H1 (cell line): ENCODE results near the gene COBLL1.

Experiments used
- ATF3 ChIP-seq: IDR thresholded peaks from 2 replicates; pipeline ENCODE4 v1.6.1; 2011; ENCODE audit warnings: low read depth, mild to moderate bottlenecking, low read length; ENCODE audit not compliant: insufficient read depth
- EGR1 ChIP-seq: IDR thresholded peaks from 2 replicates; pipeline ENCODE4 v1.6.1; 2011; ENCODE audit warnings: low read depth, low read length, borderline replicate concordance
- EZH2 ChIP-seq: fragments of 200-600 bp; sonication (generic); IDR thresholded peaks from 2 replicates; pipeline ENCODE4 v1.7.1; 2012; ENCODE audit warnings: low read depth, mild to moderate bottlenecking, moderate library complexity, low read length, inconsistent platforms; ENCODE audit not compliant: severe bottlenecking
- POLR2A ChIP-seq, 2 experiments: IDR thresholded peaks; 1 replicate in 1 of 2; 2 replicates in 1 of 2; pipeline ENCODE4 v1.6.1; 2011; ENCODE audit warnings: low read depth in 2 of 2, low read length in 2 of 2, mild to moderate bottlenecking in 2 of 2; ENCODE audit errors: control extremely low read depth in 1 of 2
- POLR2AphosphoS5 ChIP-seq: IDR thresholded peaks from 2 replicates; pipeline ENCODE4 v1.6.1; 2011; ENCODE audit warnings: low read depth, low read length
- RFX5 ChIP-seq: IDR thresholded peaks from 2 replicates; pipeline ENCODE4 v1.6.1; 2011; ENCODE audit warnings: low read depth, low read length, improper control_type of control experiment, borderline replicate concordance
- RXRA ChIP-seq: IDR thresholded peaks from 2 replicates; pipeline ENCODE4 v1.6.1; 2011; ENCODE audit warnings: low read depth, mild to moderate bottlenecking, low read length, moderate library complexity; ENCODE audit not compliant: insufficient read depth
- SP2 ChIP-seq: IDR thresholded peaks from 2 replicates; pipeline ENCODE4 v1.6.1; 2012; ENCODE audit warnings: mild to moderate bottlenecking, low read length, inconsistent platforms
- TCF12 ChIP-seq: IDR thresholded peaks from 2 replicates; pipeline ENCODE4 v1.6.1; 2011; ENCODE audit warnings: low read depth, mild to moderate bottlenecking, low read length
- TEAD4 ChIP-seq: IDR thresholded peaks from 2 replicates; pipeline ENCODE4 v1.6.1; 2012; ENCODE audit warnings: low read depth, low read length, inconsistent platforms, mixed read lengths
- TF ChIP-seq, protein P1 (sequence below), 3 experiments: IDR thresholded peaks; 1 replicate in 2 of 3; 2 replicates in 1 of 3; pipeline versions ENCODE4 v1.5.1 to v1.6.1; 2011; ENCODE audit warnings: low read length in 3 of 3, mild to moderate bottlenecking in 3 of 3, inconsistent platforms in 2 of 3, low read depth in 1 of 3, moderate library complexity in 1 of 3; ENCODE audit not compliant: insufficient read depth in 1 of 3; ENCODE audit errors: control extremely low read depth in 1 of 3
- TF ChIP-seq, protein P2 (sequence below): IDR thresholded peaks from 2 replicates; pipeline ENCODE4 v1.6.1; 2012; ENCODE audit warnings: inconsistent platforms

GRCh38 chr2:164754157-164755093 is 87.2 kb downstream of the COBLL1 start:
- TF ChIP-seq EZH2 (no peak), RXRA (no peak), POLR2AphosphoS5 (no peak), POLR2A (IDR thresholded peaks at IDR 0.05; ENCODE audit: control extremely low read depth in 1 of 2, low read depth in 2 of 2, low read length in 2 of 2) (no peak), SP2 (no peak), EGR1 (no peak), ATF3 (no peak), TCF12 (no peak), RFX5 (no peak), TEAD4 (no peak)
- TF ChIP-seq, protein P1, sequence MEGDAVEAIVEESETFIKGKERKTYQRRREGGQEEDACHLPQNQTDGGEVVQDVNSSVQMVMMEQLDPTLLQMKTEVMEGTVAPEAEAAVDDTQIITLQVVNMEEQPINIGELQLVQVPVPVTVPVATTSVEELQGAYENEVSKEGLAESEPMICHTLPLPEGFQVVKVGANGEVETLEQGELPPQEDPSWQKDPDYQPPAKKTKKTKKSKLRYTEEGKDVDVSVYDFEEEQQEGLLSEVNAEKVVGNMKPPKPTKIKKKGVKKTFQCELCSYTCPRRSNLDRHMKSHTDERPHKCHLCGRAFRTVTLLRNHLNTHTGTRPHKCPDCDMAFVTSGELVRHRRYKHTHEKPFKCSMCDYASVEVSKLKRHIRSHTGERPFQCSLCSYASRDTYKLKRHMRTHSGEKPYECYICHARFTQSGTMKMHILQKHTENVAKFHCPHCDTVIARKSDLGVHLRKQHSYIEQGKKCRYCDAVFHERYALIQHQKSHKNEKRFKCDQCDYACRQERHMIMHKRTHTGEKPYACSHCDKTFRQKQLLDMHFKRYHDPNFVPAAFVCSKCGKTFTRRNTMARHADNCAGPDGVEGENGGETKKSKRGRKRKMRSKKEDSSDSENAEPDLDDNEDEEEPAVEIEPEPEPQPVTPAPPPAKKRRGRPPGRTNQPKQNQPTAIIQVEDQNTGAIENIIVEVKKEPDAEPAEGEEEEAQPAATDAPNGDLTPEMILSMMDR (IDR thresholded peaks at IDR 0.05; ENCODE audit: control extremely low read depth in 1 of 3, insufficient read depth in 1 of 3, low read depth in 1 of 3, low read length in 3 of 3): no peak
- TF ChIP-seq, protein P2, sequence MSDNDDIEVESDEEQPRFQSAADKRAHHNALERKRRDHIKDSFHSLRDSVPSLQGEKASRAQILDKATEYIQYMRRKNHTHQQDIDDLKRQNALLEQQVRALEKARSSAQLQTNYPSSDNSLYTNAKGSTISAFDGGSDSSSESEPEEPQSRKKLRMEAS: no peak
